GM21390 (cell line): ENCODE measurements around the gene PARVA.
"Not testable (repeated sequence)": the region's sequence is repeated elsewhere in the genome, so short reads cannot be mapped to it uniquely, and the experiment has no call there.

Experiments
- ATAC-seq: cut with Tn5 transposase; IDR thresholded peaks from one replicate; pipeline ENCODE4 v1.9.1; 2021; ENCODE audit not compliant: unreplicated experiment

PARVA gene

DNA sequence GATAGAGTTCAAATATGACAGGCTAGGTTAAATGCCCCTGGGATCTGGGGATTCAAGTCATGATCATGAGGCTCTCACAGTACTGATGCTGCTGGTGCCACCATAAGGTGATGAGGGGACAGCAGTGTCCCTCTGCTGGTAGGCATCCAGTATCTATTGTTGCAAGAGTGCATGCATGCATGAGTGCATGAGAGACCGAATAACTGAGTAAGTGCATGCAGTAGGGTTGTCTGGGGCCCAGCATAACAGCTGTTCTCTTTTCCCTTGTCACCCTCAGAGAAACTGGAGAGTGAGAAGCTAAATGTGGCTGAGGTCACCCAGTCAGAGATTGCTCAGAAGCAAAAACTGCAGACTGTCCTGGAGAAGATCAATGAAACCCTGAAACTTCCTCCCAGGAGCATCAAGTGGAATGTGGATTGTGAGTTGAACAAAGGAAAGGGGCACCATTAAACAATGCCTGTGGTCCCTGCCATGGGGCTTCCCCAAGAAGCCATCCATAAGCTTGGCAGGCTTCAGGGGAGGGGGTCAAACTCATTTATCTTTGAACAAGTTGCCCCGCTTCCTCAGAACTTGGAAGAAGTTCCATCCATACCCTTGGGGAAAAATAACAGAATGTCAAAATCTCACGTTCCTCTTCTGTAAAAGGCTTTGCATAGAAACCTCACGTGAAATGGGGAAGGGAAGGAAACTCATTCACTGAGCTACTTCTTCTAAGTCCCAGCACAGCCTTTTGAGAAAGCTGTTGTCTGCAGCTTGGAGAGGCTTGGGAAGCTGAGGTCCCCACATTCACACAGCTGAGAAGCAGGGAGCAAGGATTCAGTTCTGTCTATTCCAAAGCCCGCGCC lies 119.0 kb downstream of the PARVA start:
- no peak for ATAC-seq

DNA sequence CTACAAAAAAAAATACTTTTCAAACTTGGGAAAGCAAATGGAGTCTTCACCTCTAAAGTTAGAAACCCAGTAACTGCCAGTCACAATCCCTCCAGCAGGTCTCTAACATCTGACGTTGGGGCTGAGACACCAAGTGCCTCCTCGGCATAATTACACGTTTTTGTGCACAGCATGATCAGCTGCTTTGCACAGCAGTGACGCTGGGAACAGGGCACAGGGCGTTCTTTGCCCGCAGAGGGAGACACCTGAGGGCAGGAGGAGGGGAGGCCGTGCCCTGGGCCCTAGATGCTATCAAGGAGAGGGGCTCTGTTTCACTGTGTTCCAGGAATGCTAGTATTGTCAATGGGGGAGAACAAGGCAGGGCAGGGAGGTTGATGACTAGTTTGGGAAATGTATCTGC lies 120.1 kb downstream of the PARVA start:
- ATAC-seq = no peak

GRCh38 chr11:12499071-12499470 lies 121.7 kb downstream of the PARVA start:
- ATAC-seq = no peak

- ATAC-seq = no peak
Observed at GRCh38 chr11:12502046-12502445, 124.7 kb downstream of the PARVA start.

- no peak for ATAC-seq
Observed at GRCh38 chr11:12503039-12503484, 125.7 kb downstream of the PARVA start.

DNA sequence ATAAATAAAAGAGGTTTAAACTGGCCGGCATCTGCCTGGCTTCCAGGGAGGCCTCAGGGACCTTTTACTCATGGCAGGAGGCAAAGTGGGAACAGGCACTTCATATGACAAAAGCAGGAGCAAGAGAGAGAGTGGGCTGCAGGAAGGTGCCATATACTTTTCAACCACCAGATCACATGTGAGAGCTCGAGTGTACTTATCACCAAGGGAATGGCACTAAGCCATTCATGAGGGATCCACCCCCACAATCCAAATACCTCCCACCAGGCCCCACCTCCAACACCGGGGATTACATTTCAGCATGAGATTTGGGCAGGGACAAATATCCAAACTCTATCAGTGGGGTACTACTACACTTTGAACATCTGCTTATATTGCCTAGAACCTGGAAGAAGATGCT lies 126.5 kb downstream of the PARVA start:
- ATAC-seq = no peak

DNA sequence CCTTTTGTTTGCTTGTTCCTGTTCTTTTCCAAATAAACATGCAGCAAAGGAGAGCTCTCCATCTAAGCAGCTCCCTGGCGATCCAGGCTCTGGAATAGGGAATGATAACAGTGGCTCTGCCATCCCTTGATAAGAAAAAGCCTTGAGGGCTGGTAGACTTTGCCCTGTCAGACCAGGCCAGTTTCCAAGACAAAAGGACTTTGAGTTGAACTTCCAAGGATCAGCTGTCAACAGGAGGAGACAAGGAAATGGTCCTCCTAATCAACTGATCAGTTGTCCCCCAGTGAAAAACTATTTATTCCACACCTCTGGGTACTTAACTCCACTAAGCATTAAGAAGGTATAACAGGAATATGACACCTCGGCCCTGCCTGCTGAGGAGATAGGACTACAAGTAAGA lies 127.8 kb downstream of the PARVA start:
- ATAC-seq = no peak

DNA sequence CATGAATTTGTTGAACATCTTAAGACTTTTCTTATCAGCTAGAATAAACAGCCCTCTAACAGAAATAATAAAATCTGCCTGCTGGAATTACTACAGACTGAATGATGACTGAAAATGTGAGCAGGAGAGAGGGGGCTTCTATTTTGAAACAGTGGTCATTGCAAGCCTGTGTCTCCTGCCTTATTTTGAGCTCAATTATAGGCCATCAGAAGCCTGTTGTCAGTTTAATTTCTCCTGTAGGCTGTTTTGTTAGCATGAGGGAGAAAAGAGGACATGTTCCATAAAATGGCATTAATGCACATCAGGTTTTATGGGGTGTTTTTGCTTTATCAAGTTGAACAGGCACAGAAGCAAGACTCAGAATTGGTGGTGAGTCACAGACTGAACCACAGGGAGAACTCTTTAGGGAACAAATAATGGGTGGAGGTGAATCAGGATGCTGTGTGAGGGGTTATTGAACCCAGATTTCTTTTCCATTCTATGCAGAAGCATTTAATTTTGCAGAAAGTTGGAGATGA lies 129.1 kb downstream of the PARVA start:
- no peak for ATAC-seq

DNA sequence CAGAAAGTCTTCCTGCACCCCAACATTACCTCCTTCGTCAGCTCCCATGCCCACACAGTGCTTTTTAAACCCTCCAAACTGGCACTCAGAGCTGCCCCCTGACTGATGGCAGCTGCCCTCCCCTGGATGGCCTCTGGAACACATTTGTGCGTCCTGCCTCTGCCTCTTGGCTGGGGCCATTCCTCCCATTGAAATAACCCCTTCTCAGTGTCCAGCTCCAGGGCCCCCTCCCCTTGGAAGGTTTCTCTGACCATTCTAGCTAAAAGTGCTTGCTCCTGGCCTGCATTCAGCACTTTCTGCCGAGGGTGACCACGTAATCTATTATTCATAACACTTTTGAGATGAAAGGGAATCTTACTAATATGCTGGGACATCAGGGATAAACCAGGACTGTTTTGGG lies 130.0 kb downstream of the PARVA start:
- ATAC-seq = no peak

DNA sequence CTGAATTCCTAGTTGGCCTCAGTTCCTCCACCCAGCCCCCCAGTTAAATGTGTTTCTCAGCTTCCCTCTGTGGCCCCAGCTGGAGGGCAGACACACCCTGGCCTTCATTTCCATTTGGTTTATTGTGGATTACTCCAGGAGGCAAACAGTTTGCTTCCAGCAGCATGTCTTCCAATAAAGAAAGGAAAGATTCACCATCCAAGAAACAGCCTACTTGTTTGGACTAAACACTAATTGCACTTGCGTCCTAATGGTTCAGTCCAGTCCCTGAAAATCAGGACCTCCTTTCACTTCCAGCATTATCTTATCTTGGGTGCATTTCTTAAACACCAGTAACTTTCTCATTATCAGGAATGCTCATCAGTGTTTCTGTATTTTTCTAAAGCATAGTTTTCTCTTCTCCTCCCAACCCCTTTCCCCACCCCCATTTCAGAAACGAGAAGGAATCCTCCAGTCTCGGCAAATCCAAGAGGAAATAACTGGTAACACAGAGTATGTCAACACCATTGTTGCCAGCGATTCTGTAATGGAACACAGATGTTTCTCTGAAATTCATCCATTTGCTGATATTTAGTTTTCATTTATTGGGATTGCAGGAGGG lies 130.9 kb downstream of the PARVA start:
- no peak for ATAC-seq

GRCh38 chr11:12509371-12509770 lies 132.0 kb downstream of the PARVA start:
- ATAC-seq = no peak

GRCh38 chr11:12512132-12512531 lies 134.8 kb downstream of the PARVA start:
- no peak for ATAC-seq

DNA sequence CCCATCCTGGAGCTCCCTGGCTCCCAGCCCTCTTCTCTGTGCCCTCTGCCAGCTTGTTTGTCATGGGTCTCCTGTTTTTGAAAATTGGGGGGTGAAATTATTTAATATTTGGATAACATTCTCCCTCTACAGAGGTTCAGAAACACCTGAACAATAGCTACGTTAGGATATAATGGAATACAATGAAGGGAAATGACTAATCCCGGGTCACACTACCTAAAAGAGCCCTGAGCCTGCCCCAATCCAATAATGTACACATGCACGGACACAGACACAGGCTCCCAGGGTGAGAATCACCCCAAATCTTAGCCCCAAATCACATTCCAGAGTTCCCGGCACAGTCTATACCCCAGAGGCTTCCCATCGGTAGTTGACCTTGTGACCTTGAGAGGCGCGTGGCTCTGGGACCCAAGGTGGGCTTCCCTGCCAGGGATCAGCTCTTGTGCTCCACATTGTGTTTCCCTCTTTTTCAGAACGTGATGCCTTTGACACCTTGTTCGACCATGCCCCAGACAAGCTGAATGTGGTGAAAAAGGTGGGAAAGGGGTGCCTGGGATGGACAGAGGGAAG lies 135.5 kb downstream of the PARVA start:
- ATAC-seq = no peak

DNA sequence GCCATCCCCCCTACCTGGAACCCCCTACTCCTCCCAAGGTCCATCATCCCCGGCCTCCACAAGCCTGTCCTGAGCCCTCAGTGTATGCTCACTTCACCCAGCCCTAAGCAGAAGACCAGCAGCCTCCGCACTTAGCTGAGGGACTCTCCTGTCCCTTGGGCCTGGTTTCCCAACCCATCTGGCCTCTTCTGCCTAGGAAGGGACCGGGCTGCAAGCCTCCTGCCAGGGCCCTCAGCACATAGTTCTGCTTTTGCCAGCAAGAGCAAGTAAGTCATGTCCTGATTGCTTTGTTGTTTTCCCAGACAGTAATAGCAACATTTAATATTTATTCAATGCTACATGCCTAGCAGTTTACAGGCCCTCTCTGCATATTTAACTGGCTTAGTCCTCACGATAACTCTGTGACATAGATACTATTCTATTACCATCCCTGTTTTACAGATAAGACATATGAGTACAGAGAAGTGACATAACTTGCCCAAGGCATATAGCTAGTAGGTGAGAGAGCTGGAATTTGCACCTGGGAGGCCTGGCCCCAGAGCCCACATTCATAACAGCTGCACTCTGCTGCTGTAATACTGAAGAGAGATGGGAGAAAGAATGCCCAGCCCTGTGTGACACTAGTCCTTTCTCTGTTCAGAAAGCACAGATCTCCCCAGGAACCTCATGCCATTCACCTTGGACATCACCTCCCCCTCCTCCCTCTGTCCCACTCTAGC lies 139.2 kb downstream of the PARVA start:
- ATAC-seq = no peak

DNA sequence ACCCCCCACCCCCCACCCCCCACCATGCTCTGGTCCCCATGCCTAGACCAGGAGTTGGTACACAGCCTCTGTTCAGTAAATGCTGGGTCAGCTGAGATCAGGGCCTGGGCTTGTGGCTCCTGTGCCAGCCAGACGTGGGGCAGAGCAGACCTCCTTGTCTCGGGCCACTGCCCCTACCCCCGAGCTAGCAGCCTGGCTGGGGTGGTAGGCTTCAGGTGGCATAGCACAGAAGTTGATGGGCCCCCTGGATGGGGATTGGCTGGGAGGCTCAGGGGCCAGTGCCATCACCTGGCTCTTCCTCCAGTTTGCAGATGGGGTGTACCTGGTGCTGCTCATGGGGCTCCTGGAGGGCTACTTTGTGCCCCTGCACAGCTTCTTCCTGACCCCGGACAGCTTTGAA lies 139.9 kb downstream of the PARVA start:
- no peak for ATAC-seq

- no peak for ATAC-seq
Observed at GRCh38 chr11:12517741-12518140, 140.4 kb downstream of the PARVA start.

DNA sequence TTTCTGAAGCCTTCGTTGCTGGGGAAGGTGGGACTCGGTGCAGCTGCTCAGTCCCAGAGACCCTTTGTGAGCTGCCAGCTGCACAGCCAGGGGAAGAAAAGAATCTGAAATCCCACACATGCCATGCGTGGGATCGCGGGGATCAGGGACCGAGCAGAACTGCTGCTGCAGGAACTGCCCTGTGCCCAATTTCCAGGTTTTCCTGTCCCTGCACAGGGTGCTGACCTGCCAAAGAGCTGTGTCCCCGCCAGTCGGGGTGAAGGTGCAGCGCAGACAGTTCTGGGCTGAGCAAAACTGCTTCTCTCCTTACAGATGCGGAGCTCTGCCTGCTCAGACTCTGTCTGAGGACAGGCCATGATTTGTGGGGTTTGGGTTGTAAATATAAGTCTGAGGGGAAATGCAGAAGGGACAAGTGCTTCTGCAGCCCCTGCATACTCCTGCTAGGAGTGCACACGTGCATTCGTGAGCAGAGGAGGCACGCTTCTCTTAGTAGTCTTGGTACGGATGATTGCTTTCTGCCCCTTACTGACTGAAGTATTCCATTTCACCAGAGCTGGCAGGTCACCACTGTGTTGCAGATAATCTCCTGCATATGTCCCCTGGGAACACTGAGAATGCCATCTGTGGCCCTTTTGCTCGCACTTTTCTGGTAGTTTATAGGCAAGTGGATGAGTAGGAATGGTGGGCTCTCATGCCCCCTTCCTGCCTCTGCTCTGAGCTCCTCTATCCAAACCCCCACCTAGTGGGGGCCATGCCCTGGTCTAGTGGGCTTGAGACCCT lies 141.4 kb downstream of the PARVA start:
- ATAC-seq = no peak

- ATAC-seq = no peak
Observed at GRCh38 chr11:12520054-12520453, 142.7 kb downstream of the PARVA start.

GRCh38 chr11:12520576-12520975 lies 143.2 kb downstream of the PARVA start:
- not testable (repeated sequence) for ATAC-seq

DNA sequence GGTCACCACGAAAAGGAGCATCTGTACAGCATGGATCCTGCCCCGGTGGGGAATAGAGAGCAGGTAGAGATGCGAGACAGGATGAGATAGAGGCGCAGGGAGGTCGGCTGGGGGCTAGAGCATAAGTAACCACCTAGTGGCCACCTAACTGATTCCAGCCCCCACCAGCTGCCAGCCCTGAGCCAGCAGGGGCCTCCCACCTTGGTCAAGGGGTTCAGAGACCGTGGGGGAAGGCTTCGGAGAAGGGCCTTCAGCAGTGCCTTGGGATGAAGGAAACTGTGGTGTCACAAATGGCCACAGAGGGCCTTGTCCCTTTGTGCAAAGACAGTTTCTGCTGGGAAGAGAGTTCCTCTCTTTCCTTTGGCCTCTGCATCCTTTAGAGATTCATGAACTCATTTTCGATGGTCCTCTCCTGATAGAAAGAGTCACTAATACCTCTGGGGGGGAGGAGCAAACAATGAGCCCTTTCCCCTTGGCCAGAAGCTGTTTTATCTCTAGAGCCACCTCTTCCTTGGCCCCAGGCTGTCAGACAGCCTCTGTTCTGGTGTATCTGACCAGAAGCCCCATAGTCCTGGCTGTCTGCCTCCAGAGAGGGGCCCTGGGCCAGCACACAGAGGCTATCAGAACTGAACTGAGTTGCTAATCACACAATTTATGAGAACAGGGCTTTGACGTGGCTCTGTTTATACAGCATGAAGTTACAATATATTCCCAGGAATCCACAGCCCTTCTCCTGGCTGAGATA lies 146.0 kb downstream of the PARVA start:
- ATAC-seq = no peak
